Trophoblast cell (in vitro differentiated cells and primary cell): ENCODE results near the gene MSANTD3.

ENCODE experiments used
- DNase-seq, 2 donors: peaks; one replicate each; pipeline ENCODE4 v3.0.0-alpha.2; 2016
- H2AFZ ChIP-seq: 2 replicates; pipeline ENCODE4 v1.6.1; 2013; ENCODE audit warnings: low read length, moderate library complexity, mild to moderate bottlenecking; ENCODE audit not compliant: insufficient read depth, poor library complexity
- H2AK5ac ChIP-seq: 2 replicates; pipeline ENCODE4 v1.6.1; 2013; ENCODE audit warnings: mild to moderate bottlenecking, low read length
- H2BK120ac ChIP-seq: 2 replicates; pipeline ENCODE4 v1.6.1; 2013; ENCODE audit warnings: low read length, mild to moderate bottlenecking, moderate library complexity; ENCODE audit not compliant: insufficient read depth, poor library complexity
- H2BK12ac ChIP-seq: 2 replicates; pipeline ENCODE4 v1.6.1; 2013; ENCODE audit warnings: mild to moderate bottlenecking, low read length, moderate library complexity
- H2BK5ac ChIP-seq: 2 replicates; pipeline ENCODE4 v1.6.1; 2013; ENCODE audit warnings: low read length, low read depth, moderate library complexity, mild to moderate bottlenecking; ENCODE audit not compliant: poor library complexity
- H3K14ac ChIP-seq: 2 replicates; pipeline ENCODE4 v1.6.1; 2013; ENCODE audit warnings: mild to moderate bottlenecking, low read length
- H3K18ac ChIP-seq: 2 replicates; pipeline ENCODE4 v1.6.1; 2013; ENCODE audit warnings: mild to moderate bottlenecking, low read length
- H3K23ac ChIP-seq: 2 replicates; pipeline ENCODE4 v1.6.1; 2013; ENCODE audit warnings: low read length
- H3K27ac ChIP-seq: 2 replicates; pipeline ENCODE4 v1.5.1; 2013; ENCODE audit warnings: low read depth, mild to moderate bottlenecking, inconsistent platforms, low read length, moderate library complexity
- H3K27me3 ChIP-seq: 2 replicates; pipeline ENCODE4 v1.6.1; 2013; ENCODE audit warnings: inconsistent platforms, mild to moderate bottlenecking, low read length, moderate library complexity; ENCODE audit not compliant: insufficient read depth
- H3K36me3 ChIP-seq, 2 experiments: 1 replicate in 1 of 2; 2 replicates in 1 of 2; pipeline ENCODE4 v1.6.1; 2013; ENCODE audit warnings: low read length in 2 of 2, mild to moderate bottlenecking in 2 of 2, moderate library complexity in 1 of 2; ENCODE audit not compliant: insufficient read depth in 2 of 2, control insufficient read depth in 1 of 2
- H3K4ac ChIP-seq: 2 replicates; pipeline ENCODE4 v1.6.1; 2013; ENCODE audit warnings: low read depth, mild to moderate bottlenecking, low read length, moderate library complexity
- H3K4me1 ChIP-seq, 2 experiments: 1 replicate in 1 of 2; 2 replicates in 1 of 2; pipeline ENCODE4 v1.6.1; 2013; ENCODE audit warnings: low read length in 2 of 2, mild to moderate bottlenecking in 2 of 2, moderate library complexity in 1 of 2; ENCODE audit not compliant: insufficient read depth in 2 of 2, control insufficient read depth in 1 of 2
- H3K4me2 ChIP-seq: 2 replicates; pipeline ENCODE4 v1.6.1; 2013; ENCODE audit warnings: inconsistent platforms, mild to moderate bottlenecking, low read length, moderate library complexity
- H3K4me3 ChIP-seq: 2 replicates; pipeline ENCODE4 v1.5.1; 2013; ENCODE audit warnings: mild to moderate bottlenecking, low read depth, low read length, inconsistent platforms
- H3K79me1 ChIP-seq: one replicate; pipeline ENCODE4 v1.6.1; 2013; ENCODE audit warnings: low read length
- H3K79me2 ChIP-seq: 2 replicates; pipeline ENCODE4 v1.6.1; 2013; ENCODE audit warnings: low read length, mild to moderate bottlenecking; ENCODE audit not compliant: control insufficient read depth, insufficient read depth, poor library complexity
- H3K9ac ChIP-seq: 2 replicates; pipeline ENCODE4 v1.6.1; 2013; ENCODE audit warnings: mild to moderate bottlenecking, low read length
- H3K9me3 ChIP-seq: 2 replicates; pipeline ENCODE4 v1.6.1; 2013; ENCODE audit warnings: low read depth, mild to moderate bottlenecking, control low read depth, inconsistent platforms, low read length; ENCODE audit not compliant: insufficient read depth
- H4K12ac ChIP-seq: 2 replicates; pipeline ENCODE4 v1.6.1; 2013; ENCODE audit warnings: low read depth, mild to moderate bottlenecking, low read length, moderate library complexity
- H4K8ac ChIP-seq: 2 replicates; pipeline ENCODE4 v1.6.1; 2013; ENCODE audit warnings: low read depth, mild to moderate bottlenecking, low read length, moderate library complexity
- H4K91ac ChIP-seq: one replicate; pipeline ENCODE4 v1.6.1; 2013; ENCODE audit warnings: low read depth, mild to moderate bottlenecking, low read length, moderate library complexity
- WGBS: extraction: QIAGEN DNeasy Blood & Tissue Kit; methylation state at CpG from one replicate; pipeline ENCODE4 v1.1.7; 2013; ENCODE audit warnings: missing lambda C conversion rate; ENCODE audit not compliant: insufficient read length, insufficient coverage; ENCODE audit errors: extremely low coverage; 5-methylcytosine and 5-hydroxymethylcytosine counted together

MSANTD3 gene

DNA sequence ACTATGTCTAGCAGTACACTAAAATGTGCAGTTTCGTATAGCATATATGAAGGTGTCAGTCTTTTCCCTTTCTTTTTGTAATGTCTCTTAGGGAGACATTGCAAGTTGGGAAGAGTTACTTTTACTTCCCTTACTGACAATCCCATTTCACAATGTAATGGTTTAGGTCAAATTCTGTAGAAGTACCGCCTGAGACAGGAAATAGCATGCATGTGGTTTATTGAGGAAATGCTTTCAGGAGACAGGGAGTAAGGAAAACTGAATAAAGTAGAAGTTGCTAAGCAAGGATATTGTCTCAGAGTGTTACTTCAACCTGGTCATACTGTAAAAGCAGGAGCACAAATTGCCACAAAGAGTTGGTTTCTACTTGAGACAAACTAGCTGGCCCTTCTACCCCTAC is 32.1 kb upstream of the MSANTD3 start:
- no peak overlapping the region for H3K4ac ChIP-seq

GRCh38 chr9:100396769-100397168 is 30.2 kb upstream of the MSANTD3 start:
- Histone ChIP-seq H3K4me2 (no peak overlapping the region), H2BK12ac (no peak overlapping the region), H2BK120ac (no peak overlapping the region), H3K79me1 (no peaks in the 10 kb centered on the region), H4K8ac (no peak overlapping the region), H3K36me3 (peaks cover 0 to 2% of the 10 kb centered on the region in 2 experiments), H4K91ac (no peak overlapping the region), H2AK5ac (no peak overlapping the region), H2BK5ac (no peak overlapping the region), H2AFZ (no peak overlapping the region), H3K9me3 (peaks cover 5% of the 10 kb centered on the region), H3K27ac (no peak overlapping the region), H3K4me3 (no peak overlapping the region), H3K4me1 (no peaks in the 10 kb centered on the region), H3K18ac (no peak overlapping the region), H3K9ac (no peak overlapping the region), H3K4ac (no peak overlapping the region), H4K12ac (no peak overlapping the region), H3K27me3 (no peaks in the 10 kb centered on the region), H3K23ac (no peak overlapping the region), H3K79me2 (no peaks in the 10 kb centered on the region), H3K14ac (no peak overlapping the region)
- DNase-seq, result no peak
- no CpG with 5 or more reads among the region's 9 CpGs for WGBS

More for the DNA sequence above, 32.1 kb upstream of the MSANTD3 start:
- peaks cover 0 to 2% of the 10 kb centered on the region in 2 experiments for H3K36me3 ChIP-seq
- H3K23ac ChIP-seq, result no peak overlapping the region
- H3K9ac ChIP-seq, result no peak overlapping the region
- no peak overlapping the region for H3K4me2 ChIP-seq
- H4K8ac ChIP-seq, result no peak overlapping the region
- H2BK120ac ChIP-seq, result no peak overlapping the region
- H3K79me1 ChIP-seq, result no peaks in the 10 kb centered on the region
- H3K14ac ChIP-seq, result no peak overlapping the region
- no peak overlapping the region for H2AFZ ChIP-seq
- H4K91ac ChIP-seq, result no peak overlapping the region
- H3K27ac ChIP-seq, result no peak overlapping the region
- H3K27me3 ChIP-seq, result no peaks in the 10 kb centered on the region
- H4K12ac ChIP-seq, result no peak overlapping the region
- H3K4me1 ChIP-seq, result no peaks in the 10 kb centered on the region
- no peak for DNase-seq
- H3K4me3 ChIP-seq, result no peak overlapping the region
- H2AK5ac ChIP-seq, result no peak overlapping the region
- WGBS, result no CpG with 5 or more reads among the region's 2 CpGs
- H2BK5ac ChIP-seq, result no peak overlapping the region
- no peak overlapping the region for H2BK12ac ChIP-seq
- H3K18ac ChIP-seq, result no peak overlapping the region
- H3K9me3 ChIP-seq, result peaks cover 5% of the 10 kb centered on the region
- H3K79me2 ChIP-seq, result no peaks in the 10 kb centered on the region

DNA sequence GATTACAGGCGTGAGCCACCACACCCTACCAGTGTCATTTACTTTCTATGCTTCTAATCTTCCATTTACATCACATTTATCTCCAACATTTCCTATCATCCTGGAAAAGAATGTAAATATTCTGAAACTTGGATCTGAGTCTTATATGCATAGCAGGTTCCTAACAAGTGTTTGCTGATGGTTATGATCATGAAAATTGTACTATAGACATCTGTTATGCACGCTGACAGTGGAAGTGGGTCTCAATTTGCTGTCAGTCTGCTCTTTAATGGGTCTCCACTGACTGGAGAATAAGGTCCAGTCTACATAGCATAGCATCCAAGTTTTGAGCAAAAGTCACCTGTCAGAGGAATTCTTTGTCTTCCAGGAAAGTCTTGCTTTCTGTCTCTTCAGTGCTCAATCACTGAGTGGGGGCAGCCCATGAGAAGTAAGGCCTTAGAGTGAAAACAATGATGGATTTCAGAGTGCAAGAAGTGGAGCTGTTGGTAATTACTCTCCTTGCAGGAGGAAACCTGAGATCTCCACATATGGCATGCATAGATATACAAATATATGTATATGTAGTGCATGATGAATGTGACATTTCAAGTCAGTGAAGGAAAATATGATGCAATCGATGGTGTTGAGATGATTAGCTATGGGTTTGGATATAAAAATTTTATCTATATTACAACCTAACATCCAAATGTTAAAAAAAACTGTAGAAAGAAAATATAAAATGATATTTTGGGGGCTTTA is 29.2 kb upstream of the MSANTD3 start:
- Histone ChIP-seq H3K4me2 (no peak overlapping the region), H3K79me1 (no peaks in the 10 kb centered on the region), H4K8ac (no peak overlapping the region), H3K9me3 (peaks cover 3% of the 10 kb centered on the region), H3K4ac (no peak overlapping the region), H3K23ac (no peak overlapping the region), H4K91ac (no peak overlapping the region), H4K12ac (no peak overlapping the region), H3K79me2 (no peaks in the 10 kb centered on the region), H3K9ac (no peak overlapping the region), H3K18ac (no peak overlapping the region), H3K14ac (no peak overlapping the region), H2AFZ (no peak overlapping the region), H2BK12ac (no peak overlapping the region), H3K27ac (no peak overlapping the region), H2BK5ac (no peak overlapping the region), H2AK5ac (no peak overlapping the region), H3K4me3 (no peak overlapping the region), H3K27me3 (no peaks in the 10 kb centered on the region), H3K4me1 (no peaks in the 10 kb centered on the region), H3K36me3 (no peaks in the 10 kb centered on the region), H2BK120ac (no peak overlapping the region)
- DNase-seq, result no peak
- no CpG with 5 or more reads among the region's 3 CpGs for WGBS

GRCh38 chr9:100401042-100401441 is 25.9 kb upstream of the MSANTD3 start:
- no peaks in the 10 kb centered on the region for H3K36me3 ChIP-seq
- no peak overlapping the region for H2AK5ac ChIP-seq
- H2AFZ ChIP-seq, result no peak overlapping the region
- H2BK5ac ChIP-seq, result no peak overlapping the region
- H3K18ac ChIP-seq, result no peak overlapping the region
- no peak overlapping the region for H3K4me2 ChIP-seq
- no peaks in the 10 kb centered on the region for H3K79me2 ChIP-seq
- H3K4me1 ChIP-seq, result no peaks in the 10 kb centered on the region
- no peak for DNase-seq
- H4K8ac ChIP-seq, result no peak overlapping the region
- H2BK12ac ChIP-seq, result no peak overlapping the region
- H3K9me3 ChIP-seq, result no peaks in the 10 kb centered on the region
- H4K91ac ChIP-seq, result no peak overlapping the region
- no peak overlapping the region for H4K12ac ChIP-seq
- no peak overlapping the region for H3K9ac ChIP-seq
- no peak overlapping the region for H3K14ac ChIP-seq
- H3K79me1 ChIP-seq, result no peaks in the 10 kb centered on the region
- H3K27ac ChIP-seq, result no peak overlapping the region
- H2BK120ac ChIP-seq, result no peak overlapping the region
- no peak overlapping the region for H3K23ac ChIP-seq
- H3K4ac ChIP-seq, result no peak overlapping the region
- no peak overlapping the region for H3K4me3 ChIP-seq
- H3K27me3 ChIP-seq, result no peaks in the 10 kb centered on the region
- WGBS, result no CpG with 5 or more reads among the region's 1 CpG
